GM12872 (cell line): ENCODE measurements around the gene SMIM30.

Source experiments
- TF ChIP-seq, protein P1 (sequence below): IDR thresholded peaks from 3 replicates; pipeline ENCODE4 v1.5.1; 2011; ENCODE audit warnings: low read depth, mild to moderate bottlenecking, low read length, moderate library complexity; ENCODE audit not compliant: insufficient read depth

The SMIM30 gene, protein sequence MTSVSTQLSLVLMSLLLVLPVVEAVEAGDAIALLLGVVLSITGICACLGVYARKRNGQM

DNA sequence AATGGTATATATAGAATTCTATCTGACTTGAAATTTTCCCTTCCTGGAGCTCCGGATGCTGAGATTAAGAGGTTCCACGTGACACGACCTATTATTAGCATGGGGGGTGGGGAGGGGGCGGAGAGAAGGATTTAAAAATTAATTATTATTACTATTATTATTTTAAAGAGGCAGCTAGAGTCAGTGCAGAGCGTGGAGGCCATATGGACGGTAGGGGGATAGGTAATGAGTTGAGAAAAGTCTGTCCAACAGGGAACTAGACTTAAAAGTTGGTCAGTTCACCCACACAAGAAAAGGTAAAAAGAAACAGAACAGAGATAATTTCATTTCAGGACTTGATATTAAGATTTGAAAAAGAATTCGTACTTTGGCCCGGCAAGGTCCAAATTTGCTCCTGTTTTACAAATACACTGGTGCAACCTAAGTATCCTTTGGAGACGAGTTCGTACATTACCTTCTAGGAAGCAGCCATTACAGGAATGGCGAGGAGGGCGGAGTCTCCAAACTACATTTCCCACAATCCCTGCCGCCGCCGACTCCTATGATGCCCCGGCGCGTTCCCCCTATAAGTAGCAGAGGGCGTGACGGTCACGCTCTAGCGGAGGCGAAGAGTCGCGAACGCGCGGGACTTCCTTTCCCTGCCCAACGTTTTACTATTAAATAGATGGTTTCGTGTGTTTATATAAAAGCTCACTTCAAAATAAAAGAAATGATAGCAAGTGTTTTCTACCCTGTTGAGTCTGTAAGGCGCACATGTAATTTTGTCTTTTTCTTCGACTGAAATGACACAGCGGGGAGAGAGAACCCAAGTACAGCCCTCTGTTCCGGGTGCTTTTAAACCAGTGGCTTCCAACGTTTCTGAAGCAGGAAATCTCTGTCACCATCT is at the start of gene SMIM30:
Gene SMIM30 (minus strand): TSS at position 481 of the 886 bp plus-strand sequence. CDS start 976 bp downstream, outside the sequence.
- TF ChIP-seq, protein P1, sequence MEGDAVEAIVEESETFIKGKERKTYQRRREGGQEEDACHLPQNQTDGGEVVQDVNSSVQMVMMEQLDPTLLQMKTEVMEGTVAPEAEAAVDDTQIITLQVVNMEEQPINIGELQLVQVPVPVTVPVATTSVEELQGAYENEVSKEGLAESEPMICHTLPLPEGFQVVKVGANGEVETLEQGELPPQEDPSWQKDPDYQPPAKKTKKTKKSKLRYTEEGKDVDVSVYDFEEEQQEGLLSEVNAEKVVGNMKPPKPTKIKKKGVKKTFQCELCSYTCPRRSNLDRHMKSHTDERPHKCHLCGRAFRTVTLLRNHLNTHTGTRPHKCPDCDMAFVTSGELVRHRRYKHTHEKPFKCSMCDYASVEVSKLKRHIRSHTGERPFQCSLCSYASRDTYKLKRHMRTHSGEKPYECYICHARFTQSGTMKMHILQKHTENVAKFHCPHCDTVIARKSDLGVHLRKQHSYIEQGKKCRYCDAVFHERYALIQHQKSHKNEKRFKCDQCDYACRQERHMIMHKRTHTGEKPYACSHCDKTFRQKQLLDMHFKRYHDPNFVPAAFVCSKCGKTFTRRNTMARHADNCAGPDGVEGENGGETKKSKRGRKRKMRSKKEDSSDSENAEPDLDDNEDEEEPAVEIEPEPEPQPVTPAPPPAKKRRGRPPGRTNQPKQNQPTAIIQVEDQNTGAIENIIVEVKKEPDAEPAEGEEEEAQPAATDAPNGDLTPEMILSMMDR = no peak

DNA sequence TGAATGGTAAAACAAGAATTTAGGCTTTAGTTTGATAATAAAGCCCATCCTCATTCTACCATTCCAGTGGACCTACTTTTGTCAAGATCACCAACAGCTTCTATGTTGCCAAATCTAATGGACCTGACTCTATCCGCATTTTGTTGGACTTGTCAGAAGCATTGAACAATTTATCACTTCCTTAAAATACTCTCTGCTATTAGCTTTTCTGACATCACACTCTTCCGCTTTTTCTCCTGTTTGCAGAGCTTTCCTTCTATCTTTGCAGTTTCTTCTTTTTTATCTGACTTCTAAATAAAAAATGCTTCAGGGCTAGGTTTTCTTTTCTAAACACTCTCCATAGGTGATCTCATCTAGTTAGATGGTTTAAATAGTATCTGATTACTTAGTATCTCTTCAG is 42.7 kb upstream of the SMIM30 start:
- TF ChIP-seq, protein P1 = no peak

DNA sequence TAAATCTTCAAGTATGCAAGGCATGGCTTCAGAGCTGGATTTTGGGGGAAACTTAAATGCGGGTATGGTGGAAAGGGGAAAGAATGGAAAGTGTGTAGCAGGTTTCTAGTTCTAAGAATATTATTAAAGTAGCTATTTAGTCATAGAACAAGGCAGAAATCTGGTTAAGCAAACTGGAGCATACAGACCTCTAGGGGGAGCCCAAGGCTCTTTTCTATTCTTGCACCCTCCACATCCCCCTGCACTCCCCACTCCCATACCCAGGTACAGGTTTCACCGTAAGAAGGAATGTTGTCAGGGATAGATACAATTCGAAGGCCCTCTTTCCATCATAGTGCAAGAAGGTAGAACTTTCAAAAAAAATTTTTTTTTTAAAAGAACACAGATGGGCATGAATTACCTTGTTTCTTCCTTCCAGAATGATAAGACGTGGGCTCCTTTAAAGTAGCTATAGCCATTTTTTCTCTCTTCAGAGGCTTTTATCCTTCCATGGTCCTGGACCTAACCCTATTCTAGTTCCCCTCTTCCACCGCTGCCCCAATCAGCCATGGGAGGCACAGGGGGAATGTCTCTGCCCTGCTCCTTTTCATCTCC is 41.5 kb upstream of the SMIM30 start:
- TF ChIP-seq, protein P1 = peak; percentile 80

DNA sequence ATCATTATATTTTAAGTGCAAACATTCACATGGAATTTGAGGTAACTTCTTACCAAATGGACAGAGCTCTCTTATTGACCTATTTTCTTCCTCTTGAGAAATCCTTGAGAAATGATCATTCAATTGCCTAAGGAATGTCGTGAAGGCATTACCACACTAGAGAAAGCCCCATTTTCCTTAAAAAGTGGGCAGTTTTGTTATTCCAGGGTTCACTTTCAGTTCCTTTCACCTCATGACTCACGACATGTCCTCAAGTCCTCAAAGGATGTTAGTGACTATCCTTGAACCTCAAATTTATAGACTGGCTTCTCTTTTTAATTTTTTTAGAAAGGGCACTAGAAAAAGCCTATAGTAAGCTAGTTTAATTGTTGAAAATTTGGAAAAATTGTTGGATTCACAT is 40.4 kb upstream of the SMIM30 start:
- TF ChIP-seq, protein P1 = no peak

DNA sequence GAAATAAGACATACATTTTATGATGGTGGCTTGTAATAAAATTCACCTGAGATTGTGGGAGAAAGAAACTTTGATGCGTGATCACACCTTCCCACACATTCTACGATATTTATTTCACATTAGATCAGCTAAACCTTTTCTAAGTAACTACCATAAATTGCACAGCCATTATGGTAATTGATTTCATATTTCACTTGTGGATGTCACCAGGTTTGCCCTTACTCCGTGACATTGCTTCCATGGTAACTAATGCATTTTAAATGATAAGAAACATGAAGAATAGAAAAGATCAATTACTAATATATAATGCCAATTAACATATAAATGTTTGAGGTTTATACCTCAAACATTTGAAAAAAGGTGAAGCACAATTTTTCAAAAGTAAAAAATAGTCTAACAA is 35.8 kb upstream of the SMIM30 start:
- TF ChIP-seq, protein P1 = no peak

DNA sequence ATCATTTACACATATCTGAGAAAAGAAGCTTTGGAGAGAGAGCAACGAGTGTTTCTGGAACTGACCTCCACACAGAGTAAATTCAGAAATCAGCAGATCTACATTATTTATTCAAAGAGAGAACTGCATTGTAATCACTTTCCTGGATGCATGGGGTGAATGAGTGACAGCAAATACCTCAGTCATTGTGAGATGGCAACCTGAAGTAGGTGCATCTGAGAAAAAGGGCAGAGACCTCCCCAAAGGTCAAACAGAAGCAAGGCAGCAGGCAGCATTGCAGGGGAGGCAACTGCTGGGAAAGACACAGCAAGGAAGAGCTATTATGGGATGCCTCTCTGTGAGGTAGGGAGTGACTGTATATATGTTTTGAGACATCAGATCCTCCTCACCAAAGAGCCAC is 26.5 kb upstream of the SMIM30 start:
- TF ChIP-seq, protein P1 = no peak

DNA sequence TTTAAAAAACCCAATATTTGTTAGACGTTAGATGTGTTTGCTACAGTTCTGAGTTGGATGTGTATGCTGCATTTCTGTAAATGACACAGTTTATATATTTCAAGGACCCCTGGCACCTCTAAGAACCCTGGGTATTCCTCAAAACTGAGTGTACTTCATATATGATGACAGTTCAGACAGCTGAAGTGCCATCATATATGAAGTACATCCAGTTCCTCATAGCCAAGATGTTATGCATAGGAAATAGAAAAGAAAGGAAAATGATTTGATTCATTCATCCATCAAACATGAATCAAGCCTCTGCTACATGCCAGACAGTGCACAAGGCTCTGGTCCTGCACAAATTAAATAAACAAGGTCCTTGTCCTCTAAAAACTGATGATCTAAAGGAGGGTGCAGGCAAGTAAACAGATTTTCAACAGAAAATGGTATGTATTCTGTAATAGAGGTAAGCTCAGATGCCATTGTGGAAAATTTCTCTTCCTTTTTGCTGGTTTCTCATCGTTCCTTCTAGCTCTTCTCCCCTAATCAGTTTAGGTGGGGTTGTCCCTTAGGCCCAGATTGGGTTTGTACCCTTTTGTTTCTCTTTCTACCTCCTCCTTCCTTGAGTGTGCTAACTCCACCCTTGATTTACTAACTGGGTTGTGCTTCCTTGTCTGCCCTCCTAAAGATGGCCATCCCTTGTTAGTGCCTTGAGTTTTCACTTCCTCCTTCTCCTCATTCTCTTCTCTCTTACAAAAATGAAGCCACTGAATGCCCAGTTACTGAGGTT is 25.3 kb upstream of the SMIM30 start:
- TF ChIP-seq, protein P1 = no peak
